T-helper 9 cell (primary cell): ENCODE results near the gene PIP5K1C.

Experiments used
- DNase-seq: peaks from one replicate; pipeline ENCODE4 v3.0.0-alpha.2; 2020

The PIP5K1C gene

DNA sequence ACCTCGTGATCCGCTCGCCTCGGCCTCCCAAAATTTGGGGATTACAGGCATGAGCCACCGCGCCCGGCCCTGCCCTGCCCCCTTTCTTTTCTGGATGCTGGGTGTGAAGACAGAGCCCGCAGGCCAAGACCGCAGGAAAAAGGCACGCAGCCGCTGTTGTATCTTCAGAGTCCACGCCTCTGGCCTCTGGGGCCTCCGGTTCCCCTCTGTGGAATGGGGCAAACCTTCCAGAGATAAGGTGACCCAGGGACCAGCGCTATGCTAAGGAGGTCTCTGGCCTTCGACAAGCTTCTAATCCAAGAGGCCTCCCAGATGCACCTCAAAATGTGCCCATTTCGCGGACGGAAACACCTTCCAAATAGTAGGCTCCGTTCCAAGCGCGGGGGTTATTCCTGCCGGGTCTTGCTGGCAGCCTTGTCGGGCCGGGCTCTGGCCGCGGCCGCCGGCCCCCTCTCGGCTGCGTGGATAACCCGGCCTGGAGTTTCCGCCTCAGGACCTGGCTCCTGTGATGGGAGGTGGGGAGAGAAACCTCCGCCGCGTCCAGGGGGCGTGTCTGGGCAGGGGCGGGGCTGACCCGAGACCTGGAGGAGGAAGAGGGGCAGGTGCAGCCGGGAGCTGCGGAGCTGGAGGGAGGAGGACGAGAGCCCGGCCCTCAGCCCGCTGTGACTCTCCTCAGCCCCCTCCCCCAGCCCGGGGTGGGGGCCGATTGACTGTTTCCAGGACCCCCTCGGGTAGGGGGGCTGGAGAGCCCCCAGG lies 21.0 kb upstream of the PIP5K1C start:
- peak; percentile 90 for DNase-seq

DNA sequence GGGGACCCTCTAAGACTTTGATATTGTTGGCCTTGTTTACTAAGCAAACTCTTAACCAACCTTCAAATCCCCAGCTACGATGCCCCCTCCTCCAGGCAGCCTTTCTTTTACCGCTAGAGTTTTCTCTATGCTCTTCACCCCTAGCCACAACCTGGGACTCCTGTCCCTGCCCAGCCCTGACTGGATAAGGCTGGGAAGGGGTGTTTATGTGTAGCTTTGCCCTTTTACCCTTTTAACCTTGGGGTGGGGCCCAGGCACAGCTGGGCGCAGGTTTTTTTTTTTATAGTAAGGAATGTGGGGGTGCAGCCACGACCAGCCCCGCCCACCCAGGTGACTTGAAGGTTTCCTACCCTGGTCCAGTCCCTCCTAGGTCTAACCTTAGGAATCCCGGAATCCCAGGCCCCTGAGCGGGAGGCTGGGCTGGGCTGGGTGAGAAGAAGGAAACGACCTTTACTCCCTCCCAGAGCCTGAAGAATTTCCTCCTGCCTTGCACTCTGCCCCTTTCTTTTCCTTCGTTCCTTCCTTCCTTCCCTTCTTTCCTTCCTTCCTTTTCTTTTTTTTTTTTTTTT lies 20.2 kb upstream of the PIP5K1C start:
- no peak for DNase-seq

DNA sequence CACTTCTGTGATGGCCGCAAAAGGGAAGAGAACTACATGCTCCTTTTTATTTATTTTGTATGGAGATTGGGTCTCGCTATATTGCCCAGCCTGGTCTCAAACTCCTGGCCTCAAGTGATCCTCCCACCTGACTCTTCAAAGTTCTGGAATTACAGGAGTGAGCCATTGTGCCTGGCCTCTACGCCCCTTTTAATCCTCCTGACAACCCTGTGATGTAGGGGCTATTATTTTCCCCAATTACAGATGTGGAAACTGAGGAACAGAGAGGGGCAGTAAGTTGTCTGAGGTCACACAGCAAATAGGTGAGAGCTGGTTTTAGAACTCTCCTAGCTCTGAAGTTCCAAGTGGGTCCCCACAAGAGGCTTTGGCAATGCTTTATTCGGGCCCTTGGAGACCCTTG lies 19.6 kb upstream of the PIP5K1C start:
- DNase-seq: no peak

- no peak for DNase-seq
Measured at GRCh38 chr19:3716147-3716668, 15.9 kb upstream of the PIP5K1C start.

GRCh38 chr19:3712663-3713611 lies 12.7 kb upstream of the PIP5K1C start:
- no peak for DNase-seq

DNA sequence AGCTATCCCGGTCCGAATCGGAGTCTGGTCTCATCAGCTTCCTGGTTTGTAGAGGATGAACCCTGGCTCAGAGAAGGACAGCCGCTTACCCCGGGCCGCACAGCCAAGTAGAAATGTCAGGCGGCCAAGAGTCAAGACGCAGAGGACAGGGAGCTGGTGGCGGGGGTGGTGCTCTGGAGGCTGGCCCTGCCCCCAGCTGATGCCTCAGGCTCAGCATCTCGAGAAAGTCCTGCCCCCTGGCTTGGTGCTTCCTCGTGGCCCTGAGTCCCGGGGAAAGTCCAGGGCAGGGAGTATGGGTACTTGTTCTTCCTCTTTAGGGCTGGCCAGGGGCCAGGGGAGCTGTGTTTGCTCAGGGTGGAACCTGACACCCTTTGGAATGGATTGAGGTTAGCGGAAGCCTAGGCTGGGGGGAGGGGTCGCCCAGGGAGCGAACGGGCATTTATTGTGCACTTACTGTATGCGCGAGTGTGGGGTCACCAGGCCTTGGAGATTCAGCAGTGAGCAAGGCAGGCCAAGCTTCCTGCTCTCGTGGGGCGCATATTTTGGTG lies 10.1 kb upstream of the PIP5K1C start:
- DNase-seq: no peak

DNA sequence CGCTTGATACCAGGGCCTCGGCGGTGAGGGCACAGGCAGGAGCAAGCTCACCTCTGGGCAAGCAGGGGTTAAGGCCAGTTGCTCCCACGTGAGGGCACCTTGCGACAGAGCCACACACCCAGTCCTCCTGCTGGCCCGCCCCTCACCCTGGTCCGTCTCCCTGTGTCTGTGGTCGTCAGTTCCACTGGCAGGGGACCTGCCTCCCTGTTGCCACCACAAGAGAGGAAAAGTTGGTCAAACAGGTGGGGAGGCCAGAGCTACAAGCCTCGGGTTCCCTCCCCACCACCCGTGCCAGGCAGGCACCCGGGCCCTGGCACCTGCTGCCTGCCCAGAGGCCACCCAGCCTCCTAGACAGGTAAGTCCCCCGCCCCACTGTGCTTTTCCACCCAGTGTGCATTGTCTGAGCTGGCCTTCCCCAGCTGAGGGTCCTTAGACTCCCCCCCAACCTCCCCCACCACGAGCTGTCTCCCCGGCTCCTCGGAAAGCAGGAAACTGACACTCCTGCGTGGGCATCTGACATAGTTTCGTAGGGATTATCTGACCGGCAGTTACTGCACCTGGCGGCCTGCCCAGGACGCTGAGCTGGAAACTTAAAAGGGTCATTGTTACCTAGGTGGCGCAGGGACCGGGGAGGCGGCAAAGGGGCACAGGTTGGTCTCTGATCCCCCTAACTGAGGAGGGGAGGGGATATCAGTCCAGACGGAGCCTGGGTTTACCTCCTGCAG lies 8.1 kb upstream of the PIP5K1C start, which contains the start of gene TJP3:
TJP3 (plus strand) TSS at position 178 of the 725 bp plus-strand sequence. CDS start 20,049 bp downstream, outside the sequence.
- DNase-seq: no peak

- DNase-seq: no peak
Measured at GRCh38 chr19:3707868-3708206, 7.6 kb upstream of the PIP5K1C start.

DNA sequence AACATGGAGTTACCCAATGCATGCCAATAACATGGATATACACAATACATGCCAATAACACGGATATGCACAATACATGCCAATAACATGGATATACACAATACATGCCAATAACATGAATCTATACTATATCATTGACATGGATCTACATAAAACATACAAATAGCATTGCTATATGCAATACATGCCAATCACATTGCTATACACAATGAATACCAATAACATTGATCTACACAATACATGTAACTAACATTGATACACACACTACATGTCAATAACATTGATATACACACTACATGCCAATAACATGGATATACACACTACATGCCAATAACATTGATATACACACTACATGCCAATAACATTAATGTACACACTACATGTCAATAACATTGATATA lies 932 bp upstream of the PIP5K1C start:
- DNase-seq: no peak

GRCh38 chr19:3699741-3700241 lies 477 bp downstream of the PIP5K1C start:
- no peak for DNase-seq

GRCh38 chr19:3698974-3699740 lies 1.1 kb downstream of the PIP5K1C start:
- no peak for DNase-seq

DNA sequence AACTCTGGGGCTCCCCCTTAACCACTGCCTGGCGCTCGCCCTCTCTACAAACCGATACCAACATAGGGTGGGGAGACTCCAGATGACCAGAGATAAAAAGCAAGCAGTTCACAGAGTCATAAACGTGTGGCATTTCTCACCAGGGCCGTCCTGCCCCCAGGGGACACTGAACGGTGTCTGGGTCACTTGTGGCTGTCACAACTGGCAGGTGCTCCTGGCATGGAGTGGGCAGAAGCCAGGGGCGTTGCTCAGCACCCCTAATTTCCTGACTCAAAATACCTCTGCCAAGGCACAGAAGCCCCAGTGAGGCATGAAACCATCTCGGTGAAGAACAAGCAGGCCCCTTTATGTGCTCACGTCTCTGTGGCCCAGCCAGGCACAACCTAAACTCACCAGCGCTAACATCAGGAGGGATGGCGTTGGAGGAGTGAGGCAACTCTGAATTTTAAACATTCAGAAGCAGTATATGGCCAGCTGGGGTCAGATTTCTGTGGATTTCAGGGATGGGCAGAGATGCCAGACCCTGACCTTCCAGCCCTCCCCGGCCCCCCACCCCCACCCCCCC lies 1.8 kb downstream of the PIP5K1C start:
- no peak for DNase-seq

DNA sequence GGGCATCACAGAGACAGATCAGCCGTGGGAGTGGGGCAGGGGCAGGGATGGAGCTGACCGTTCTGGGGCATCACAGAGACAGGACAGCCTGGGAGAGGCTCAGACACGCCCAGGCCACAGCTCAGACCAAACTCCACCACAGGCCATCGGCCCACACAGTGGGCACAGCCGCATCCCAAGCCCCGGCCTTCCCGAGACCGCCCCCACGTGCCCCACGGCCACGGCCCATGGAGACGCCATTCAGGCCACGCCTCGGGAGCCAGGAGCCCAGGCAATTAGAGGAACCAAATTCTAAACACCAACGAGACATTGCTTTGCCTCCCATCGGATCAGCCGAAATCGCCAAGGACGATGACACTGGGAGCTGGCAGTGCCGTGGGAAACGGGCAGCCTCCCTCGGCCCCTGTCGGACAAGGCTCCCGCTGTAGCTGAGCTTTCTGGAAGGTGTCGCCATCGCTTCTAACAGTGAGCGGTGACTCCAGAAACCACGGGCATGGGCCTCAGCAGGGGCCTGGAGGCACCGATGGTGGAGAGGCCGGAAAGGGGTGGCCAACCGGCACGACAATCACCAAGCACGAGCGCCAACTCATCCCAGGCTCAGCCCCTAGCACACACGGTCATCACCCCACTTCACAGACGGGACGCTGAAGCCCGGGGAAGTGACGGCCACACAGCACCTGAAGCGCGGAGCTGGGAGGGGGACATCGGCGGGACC lies 2.4 kb downstream of the PIP5K1C start:
- DNase-seq: no peak

DNA sequence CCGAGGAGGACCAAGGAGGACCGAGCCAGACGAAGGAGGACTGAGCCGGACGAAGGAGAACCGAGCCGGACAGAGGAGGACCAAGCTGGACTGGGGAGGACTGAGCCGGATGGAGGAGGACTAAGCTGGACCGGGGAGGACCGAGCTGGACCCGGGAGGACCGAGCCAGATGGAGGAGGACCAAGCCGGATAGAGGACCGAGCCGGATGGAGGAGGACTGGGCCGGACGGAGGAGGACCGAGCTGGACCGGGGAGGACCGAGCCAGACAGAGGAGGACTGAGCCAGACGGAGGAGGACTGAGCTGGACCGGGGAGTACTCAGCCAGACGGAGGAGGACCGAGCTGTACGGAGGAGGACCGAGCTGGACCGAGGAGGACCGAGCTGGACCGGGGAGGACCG lies 3.2 kb downstream of the PIP5K1C start:
- DNase-seq: no peak

GRCh38 chr19:3696660-3696995 lies 3.6 kb downstream of the PIP5K1C start:
- no peak for DNase-seq

GRCh38 chr19:3695986-3696659 lies 4.1 kb downstream of the PIP5K1C start:
- no peak for DNase-seq

GRCh38 chr19:3695124-3695733 lies 5.0 kb downstream of the PIP5K1C start:
- no peak for DNase-seq

DNA sequence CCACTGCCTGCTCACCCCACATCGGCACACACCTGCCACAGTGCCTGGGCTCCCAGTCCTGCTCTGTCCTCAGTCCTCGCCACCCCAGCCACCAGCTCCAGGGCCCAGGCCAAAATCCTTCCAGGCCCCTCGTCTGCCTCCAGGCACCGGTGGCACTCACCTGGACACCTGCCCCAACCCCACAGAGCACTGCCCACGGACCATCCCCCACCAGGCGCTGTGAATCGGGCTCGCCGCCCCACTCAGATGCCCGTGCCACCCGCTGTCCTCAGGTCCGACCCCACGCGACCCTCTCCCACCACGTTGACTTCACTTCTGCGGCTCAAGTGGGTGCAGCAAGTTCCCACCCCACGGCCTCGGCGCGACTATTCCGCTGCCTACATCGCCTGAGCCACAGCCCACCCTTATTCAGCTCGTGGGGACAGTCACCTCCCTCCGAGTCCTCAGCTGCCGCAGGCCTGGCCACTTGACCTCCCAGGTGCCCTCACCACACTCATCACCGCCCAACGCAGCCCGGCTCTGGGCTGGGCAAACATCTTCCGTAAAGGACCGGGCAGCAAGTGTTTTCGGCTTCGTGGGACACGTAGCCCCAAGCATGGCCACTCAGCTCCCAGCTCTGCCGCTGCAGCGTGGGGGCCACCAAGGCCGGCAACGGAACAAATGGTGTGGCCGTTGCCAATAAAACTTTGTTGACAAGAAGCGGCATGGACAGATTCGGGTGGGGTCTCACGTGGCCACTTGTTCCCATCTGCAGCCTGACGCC lies 5.7 kb downstream of the PIP5K1C start:
- DNase-seq: no peak
